Gastrocnemius medialis (tissue), 4 donors: ENCODE results near the gene PIK3C2G.

Experiments
- POLR2A ChIP-seq, 2 donors: fragments of 450-650 bp; IDR thresholded peaks; one replicate each; pipeline ENCODE4 v1.6.1; 2017; ENCODE audit warnings: antibody characterized with exemption in 2 of 2, mild to moderate bottlenecking in 2 of 2, moderate library complexity in 2 of 2
- TF ChIP-seq, protein P1 (sequence below), 5 experiments: fragments of 450-650 bp in 3 of 5; fragments of 200-600 bp in 2 of 5; sonication (generic) in 2 of 5; IDR thresholded peaks in 4 of 5; conservative IDR thresholded peaks in 1 of 5; 1 replicate in 4 of 5; 2 replicates in 1 of 5; pipeline ENCODE4 v1.5.1; 2016 to 2019; ENCODE audit warnings: antibody characterized with exemption in 5 of 5, mild to moderate bottlenecking in 3 of 5, moderate library complexity in 3 of 5

DNA sequence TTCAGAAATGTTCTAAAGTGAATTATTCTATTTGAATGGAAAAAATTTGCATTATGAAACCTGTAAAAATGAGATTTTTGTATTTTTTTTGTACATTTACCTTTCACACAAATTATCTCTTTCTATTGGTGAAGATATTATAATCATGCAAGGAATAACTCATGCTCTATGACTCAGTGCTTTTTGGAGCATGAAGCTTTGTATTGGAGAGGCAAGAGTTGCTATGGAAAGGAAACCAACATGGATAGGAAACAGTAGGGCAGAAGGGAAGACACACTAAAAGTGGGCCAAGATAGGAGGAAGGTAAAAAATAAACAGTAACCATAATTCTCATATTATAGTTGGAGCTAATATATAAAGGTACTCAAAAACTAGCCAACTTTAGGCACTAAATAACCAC, 397.5 kb downstream of the PIK3C2G start:
- TF ChIP-seq, protein P1, sequence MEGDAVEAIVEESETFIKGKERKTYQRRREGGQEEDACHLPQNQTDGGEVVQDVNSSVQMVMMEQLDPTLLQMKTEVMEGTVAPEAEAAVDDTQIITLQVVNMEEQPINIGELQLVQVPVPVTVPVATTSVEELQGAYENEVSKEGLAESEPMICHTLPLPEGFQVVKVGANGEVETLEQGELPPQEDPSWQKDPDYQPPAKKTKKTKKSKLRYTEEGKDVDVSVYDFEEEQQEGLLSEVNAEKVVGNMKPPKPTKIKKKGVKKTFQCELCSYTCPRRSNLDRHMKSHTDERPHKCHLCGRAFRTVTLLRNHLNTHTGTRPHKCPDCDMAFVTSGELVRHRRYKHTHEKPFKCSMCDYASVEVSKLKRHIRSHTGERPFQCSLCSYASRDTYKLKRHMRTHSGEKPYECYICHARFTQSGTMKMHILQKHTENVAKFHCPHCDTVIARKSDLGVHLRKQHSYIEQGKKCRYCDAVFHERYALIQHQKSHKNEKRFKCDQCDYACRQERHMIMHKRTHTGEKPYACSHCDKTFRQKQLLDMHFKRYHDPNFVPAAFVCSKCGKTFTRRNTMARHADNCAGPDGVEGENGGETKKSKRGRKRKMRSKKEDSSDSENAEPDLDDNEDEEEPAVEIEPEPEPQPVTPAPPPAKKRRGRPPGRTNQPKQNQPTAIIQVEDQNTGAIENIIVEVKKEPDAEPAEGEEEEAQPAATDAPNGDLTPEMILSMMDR (IDR thresholded peaks at IDR 0.05 in 4 of 5, conservative IDR thresholded peaks at IDR 0.05 in 1 of 5) = no peak
- no peak for TF ChIP-seq POLR2A (IDR thresholded peaks at IDR 0.05)
